Heart left ventricle (tissue), 16 donors: ENCODE measurements around the gene ABTB2. TPM values are rescaled to one million over a fixed set of nuclear protein-coding genes. Genes with fewer than 3 reads are reported as not detected.

Experiments
- ATAC-seq, 4 donors: fragments of 200-7000 bp; cut with Tn5 transposase; one replicate each; pipeline ENCODE4 v1.9.1; 2020 to 2022; ENCODE audit warnings: moderate library complexity in 4 of 4, mild to moderate bottlenecking in 3 of 4, moderate number of reproducible peaks in 1 of 4
- DNase-seq, 5 donors: peaks; one replicate each; pipeline ENCODE4 v3.0.0-alpha.2; 2020
- H3K27ac ChIP-seq, 12 donors: fragments of 200-600 bp; sonication (generic) in 4 of 12; one replicate each; pipeline versions ENCODE4 v1.5.0 to v1.8.0; 2016 to 2022; ENCODE audit warnings: mild to moderate bottlenecking in 2 of 12
- H3K27me3 ChIP-seq, 9 donors: fragments of 200-600 bp; sonication (generic) in 2 of 9; one replicate each; pipeline versions ENCODE4 v1.5.1 to v1.8.0; 2016 to 2022; ENCODE audit warnings: mild to moderate bottlenecking in 3 of 9
- H3K36me3 ChIP-seq, 9 donors: fragments of 200-600 bp; sonication (generic) in 2 of 9; one replicate each; pipeline versions ENCODE4 v1.5.0 to v1.8.0; 2018 to 2022; ENCODE audit warnings: mild to moderate bottlenecking in 2 of 9
- H3K4me1 ChIP-seq, 12 donors: fragments of 200-600 bp; sonication (generic) in 4 of 12; one replicate each; pipeline versions ENCODE4 v1.5.0 to v1.8.0; 2016 to 2022; ENCODE audit warnings: mild to moderate bottlenecking in 3 of 12
- H3K4me3 ChIP-seq, 12 donors: fragments of 200-600 bp; sonication (generic) in 4 of 12; one replicate each; pipeline versions ENCODE4 v1.5.0 to v1.8.0; 2017 to 2022; ENCODE audit warnings: mild to moderate bottlenecking in 9 of 12, moderate library complexity in 4 of 12
- H3K9me3 ChIP-seq, 12 donors: fragments of 200-600 bp; sonication (generic) in 4 of 12; one replicate each; pipeline versions ENCODE4 v1.5.0 to v1.8.0; 2016 to 2022; ENCODE audit warnings: mild to moderate bottlenecking in 1 of 12
- CTCF ChIP-seq, 12 donors: fragments of 200-600 bp; sonication (generic) in 4 of 12; IDR thresholded peaks; one replicate each; pipeline versions ENCODE4 v1.5.0 to v1.8.0; 2018 to 2022; ENCODE audit warnings: antibody characterized with exemption in 12 of 12, mild to moderate bottlenecking in 5 of 12
- POLR2A ChIP-seq, 2 donors: fragments of 450-650 bp; IDR thresholded peaks; one replicate each; pipeline ENCODE4 v1.6.1; 2017; ENCODE audit warnings: antibody characterized with exemption in 2 of 2, mild to moderate bottlenecking in 2 of 2, moderate library complexity in 2 of 2
- WGBS, 4 donors: extraction: QIAGEN DNeasy Blood & Tissue Kit in 2 of 4; methylation state at CpG; one replicate each; pipeline versions ENCODE4 v1.1.5 to v1.1.7; 2013 to 2018; 5-methylcytosine and 5-hydroxymethylcytosine counted together
- intact Hi-C, 10 donors: fragments of 100-400 bp; cut with DNase I; formaldehyde crosslinking; loops; one replicate each; pipeline versions ENCODE4 v1.11.1 to v1.14.2; 2022
- polyA plus RNA-seq, 2 donors: library from polyadenylated mRNA; stranded (reverse); fragments of 200-250 nt; gene quantifications; one replicate each; pipeline ENCODE4 v1.2.3, GENCODE V29; 2013
- total RNA-seq, 9 donors: library from RNA; depleted of rRNA in 2 of 9; stranded (reverse); fragments of >200 nt in 2 of 9; fragmentation: NEBNext Ultra II Directional in 3 of 9; extraction: Animal tissue kit (Norgen Biotek cat#: 25700) in 3 of 9; gene quantifications; one replicate each; pipeline versions ENCODE4 v1.1.0 to v1.2.4, GENCODE V29; 2016 to 2023
- donor health status: ischemic (EF 13 %, LVEDD 7.1; RV severe dilation, severe dysfunction).
- donor health status: healthy with polysubstance abuse.
- donor health status: DM: no; HTN: yes; CAD: no.
- donor health status: DM: no; HTN: no; CAD: no.
- donor health status: ischemic (EF 25% LVEDD 6.9; RV normal size, moderate dysfunction).
- donor health status: ischemic (EF 25% LVEDD 5.7; RV mildly dilated, moderate dysfunction).
- donor health status: healthy.
- donor health status: DM: yes; HTN: yes; CAD: no.
- donor health status: ischemic (EF 35%, LVEDD 5.7; RV mildly dilated, moderate dysfunction).
- donor health status: nonischemic (EF 11% LVEDD 7.7; RV severe dilation, severe dysfunction).
- donor health status: DM: yes; HTN: yes; CAD: no.
- donor health status: PGD.
- donor health status: ischemic (EF 29% LVEDD 5.4; RV normal size, mild dysfunction).
- donor health status: nonischemic (EF 23%, LVEDD 6.1; RV moderate dilation, normal function).

Gene ABTB2
- total and polyA plus RNA-seq, 11 donors = 3.3 to 27.1 (median 12.5) TPM

- H3K4me3 ChIP-seq = no peak overlapping the region
- no peak for TF ChIP-seq CTCF (IDR thresholded peaks at IDR 0.05)
- no peak for TF ChIP-seq POLR2A (IDR thresholded peaks at IDR 0.05)
- ATAC-seq = no peak
- H3K9me3 ChIP-seq = no peaks in the 10 kb centered on the region
- no peak for DNase-seq
- WGBS, 4 donors = 73 to 76% (median 75%) methylated on average over 5 of the region's 5 CpGs
- H3K27me3 ChIP-seq = no peaks in the 10 kb centered on the region
- H3K36me3 ChIP-seq = peaks cover 0 to 28% (median 0%) of the 10 kb centered on the region in 9 donors
- intact Hi-C loops = no loop called here
- no peak overlapping the region for H3K27ac ChIP-seq
- peaks cover 0 to 7% (median 0%) of the 10 kb centered on the region in 12 donors for H3K4me1 ChIP-seq
Measured at GRCh38 chr11:34199525-34199924, 158.3 kb downstream of the ABTB2 start.

DNA sequence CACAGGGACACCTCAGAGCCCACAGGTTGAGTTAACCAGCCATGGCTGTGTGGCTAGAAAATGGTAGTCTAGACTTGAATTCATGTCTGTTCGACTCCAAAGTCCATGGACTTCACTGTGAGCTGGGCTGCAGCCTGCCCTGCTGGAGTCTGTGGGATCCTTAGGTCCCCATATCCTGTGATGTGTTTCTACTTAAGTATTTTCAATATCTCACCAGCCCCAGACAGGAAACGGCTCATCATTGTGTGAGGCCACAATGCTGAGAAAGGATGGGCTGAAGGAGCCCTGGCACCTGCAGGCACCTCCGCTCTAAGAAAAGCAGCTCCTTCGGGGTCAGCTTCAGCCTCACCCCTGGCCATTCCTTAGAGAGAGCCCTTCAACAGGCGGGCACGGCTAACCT is 159.3 kb downstream of the ABTB2 start:
- intact Hi-C loops = no loop called here
- no peak overlapping the region for H3K27ac ChIP-seq
- H3K36me3 ChIP-seq = peaks cover 0 to 28% (median 0%) of the 10 kb centered on the region in 9 donors
- 72 to 79% (median 77%) methylated on average over 6 of the region's 6 CpGs for WGBS, 4 donors
- no peak for DNase-seq
- peaks cover 0 to 16% (median 1%) of the 10 kb centered on the region in 12 donors for H3K4me1 ChIP-seq
- ATAC-seq = no peak
- TF ChIP-seq POLR2A (IDR thresholded peaks at IDR 0.05) = no peak
- no peak for TF ChIP-seq CTCF (IDR thresholded peaks at IDR 0.05)
- H3K27me3 ChIP-seq = no peaks in the 10 kb centered on the region
- no peaks in the 10 kb centered on the region for H3K9me3 ChIP-seq
- no peak overlapping the region for H3K4me3 ChIP-seq

DNA sequence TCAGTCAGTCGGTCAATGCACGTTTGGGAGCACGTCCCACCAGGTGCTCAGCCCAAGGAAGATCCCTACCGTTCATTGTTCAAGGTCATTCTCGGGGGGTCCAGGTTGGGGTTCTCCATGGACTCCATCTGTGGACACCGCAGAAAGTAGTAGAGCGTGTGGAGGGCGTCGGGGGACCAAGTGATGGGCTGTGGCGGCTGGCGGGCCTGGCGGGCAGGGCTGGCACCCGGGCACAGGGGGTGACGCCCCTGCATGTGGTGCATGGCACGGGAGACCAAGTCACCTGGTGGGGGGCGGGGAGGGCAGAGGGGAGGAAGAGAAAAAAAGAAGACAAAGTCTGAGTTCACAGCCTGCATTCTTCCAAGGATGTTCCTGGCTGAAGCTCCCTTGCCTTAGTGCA is 160.6 kb downstream of the ABTB2 start:
- Histone ChIP-seq H3K4me1 (peaks cover 0 to 29% (median 9%) of the 10 kb centered on the region in 12 donors), H3K27me3 (no peaks in the 10 kb centered on the region), H3K27ac (no peak overlapping the region), H3K9me3 (no peaks in the 10 kb centered on the region), H3K4me3 (no peak overlapping the region), H3K36me3 (peaks cover 0 to 20% (median 0%) of the 10 kb centered on the region in 9 donors)
- intact Hi-C loops = no loop called here
- WGBS, 4 donors = 95 to 98% (median 97%) methylated on average over 16 of the region's 16 CpGs
- TF ChIP-seq CTCF (IDR thresholded peaks at IDR 0.05) (no peak), POLR2A (IDR thresholded peaks at IDR 0.05) (no peak)
- DNase-seq = no peak
- no peak for ATAC-seq

DNA sequence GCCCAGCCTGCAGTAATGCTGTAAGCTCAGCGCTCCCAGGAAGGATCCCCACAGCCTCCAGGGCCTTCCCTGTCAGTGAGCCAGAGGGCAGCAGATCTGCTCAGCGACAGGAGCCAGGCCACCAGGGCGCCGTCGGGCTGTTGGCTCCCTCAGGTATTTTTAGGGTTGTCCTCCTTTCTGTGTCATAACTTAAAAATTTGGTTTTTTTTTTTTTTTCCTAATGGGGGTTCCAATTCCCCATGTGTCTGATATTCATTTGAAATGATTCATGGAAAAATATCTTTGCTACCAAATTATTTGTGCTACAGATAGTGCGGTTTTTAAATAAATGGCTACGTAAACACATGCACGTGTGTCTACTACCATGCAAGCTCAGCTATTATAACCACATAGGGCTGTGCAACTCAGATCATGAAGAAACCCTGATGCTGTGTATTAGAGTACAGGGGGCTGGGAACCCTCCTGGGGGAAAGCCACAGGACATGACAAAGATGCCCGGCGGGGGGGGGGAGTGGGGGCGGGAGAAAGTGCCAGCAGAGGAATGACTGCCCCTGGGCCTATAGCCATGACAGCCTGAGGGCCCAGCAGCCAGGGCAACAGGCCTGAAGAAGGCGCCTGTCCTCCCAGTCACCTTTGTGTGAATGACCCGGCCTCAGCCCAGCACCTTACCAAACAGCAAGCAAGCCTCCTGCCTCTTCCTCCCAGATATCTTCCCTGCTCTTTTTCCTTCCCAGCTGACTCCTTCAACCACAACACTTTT is 163.1 kb downstream of the ABTB2 start:
- 69 to 84% (median 72%) methylated on average over 12 to 13 of the region's 13 CpGs for WGBS, 4 donors
- H3K9me3 ChIP-seq = no peaks in the 10 kb centered on the region
- H3K4me1 ChIP-seq = peaks cover 0 to 29% (median 11%) of the 10 kb centered on the region in 12 donors
- intact Hi-C loops = no loop called here
- H3K27me3 ChIP-seq = no peaks in the 10 kb centered on the region
- no peak overlapping the region for H3K4me3 ChIP-seq
- peaks cover 0 to 20% (median 0%) of the 10 kb centered on the region in 9 donors for H3K36me3 ChIP-seq
- ATAC-seq (peak in 2 of 4 donors; percentile 33 to 43), DNase-seq (no peak)
- no peak overlapping the region for H3K27ac ChIP-seq
- TF ChIP-seq POLR2A (IDR thresholded peaks at IDR 0.05) (no peak), CTCF (IDR thresholded peaks at IDR 0.05) (peak in 4 of 12 donors; percentile 11 to 33 (median 14))
